HS-27A (cell line): ENCODE data around the gene STARD10.

ENCODE experiments used
- DNase-seq: peaks from one replicate; pipeline ENCODE4 v3.0.0-alpha.2; 2012; ENCODE audit warnings: low read depth, missing footprints

Gene STARD10

DNA sequence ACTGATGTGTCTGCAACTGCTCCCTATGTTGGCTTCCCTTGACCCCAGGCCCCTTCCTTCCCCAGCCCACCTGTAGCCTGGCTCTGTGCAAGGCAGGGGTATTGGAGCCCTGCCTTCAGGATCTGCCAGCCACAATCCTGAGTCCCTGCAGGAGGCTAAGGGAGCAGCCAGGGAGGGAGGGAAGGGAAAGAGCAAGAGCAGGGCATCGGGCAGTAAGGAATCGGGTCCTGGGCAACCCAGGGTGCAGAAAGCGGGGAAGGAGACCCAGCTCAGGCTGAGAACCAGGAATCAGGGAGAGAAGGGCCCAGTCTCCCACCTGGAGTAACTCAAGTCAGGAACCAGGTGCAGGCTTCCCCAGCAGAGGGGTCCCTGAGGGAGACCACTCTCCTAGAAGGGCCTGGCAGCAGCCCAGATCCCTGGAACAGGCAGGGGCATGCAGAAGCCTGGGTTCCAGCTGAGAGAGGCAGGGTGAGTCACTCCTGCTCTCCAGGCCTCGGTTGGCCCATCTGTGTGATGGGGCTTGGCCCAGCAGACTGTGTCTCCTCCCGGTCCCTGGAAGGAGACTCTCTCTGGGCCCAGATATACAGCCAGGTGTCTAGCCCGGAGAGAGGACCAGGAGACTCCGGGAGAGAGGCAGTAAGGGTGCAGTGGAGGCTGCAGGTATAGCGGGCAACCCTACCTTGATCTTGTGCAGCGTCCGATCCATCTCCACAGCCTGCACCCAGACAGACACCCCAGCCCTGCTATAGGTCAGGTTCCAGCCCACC is 13.4 kb downstream of the STARD10 start:
- DNase-seq: no peak

DNA sequence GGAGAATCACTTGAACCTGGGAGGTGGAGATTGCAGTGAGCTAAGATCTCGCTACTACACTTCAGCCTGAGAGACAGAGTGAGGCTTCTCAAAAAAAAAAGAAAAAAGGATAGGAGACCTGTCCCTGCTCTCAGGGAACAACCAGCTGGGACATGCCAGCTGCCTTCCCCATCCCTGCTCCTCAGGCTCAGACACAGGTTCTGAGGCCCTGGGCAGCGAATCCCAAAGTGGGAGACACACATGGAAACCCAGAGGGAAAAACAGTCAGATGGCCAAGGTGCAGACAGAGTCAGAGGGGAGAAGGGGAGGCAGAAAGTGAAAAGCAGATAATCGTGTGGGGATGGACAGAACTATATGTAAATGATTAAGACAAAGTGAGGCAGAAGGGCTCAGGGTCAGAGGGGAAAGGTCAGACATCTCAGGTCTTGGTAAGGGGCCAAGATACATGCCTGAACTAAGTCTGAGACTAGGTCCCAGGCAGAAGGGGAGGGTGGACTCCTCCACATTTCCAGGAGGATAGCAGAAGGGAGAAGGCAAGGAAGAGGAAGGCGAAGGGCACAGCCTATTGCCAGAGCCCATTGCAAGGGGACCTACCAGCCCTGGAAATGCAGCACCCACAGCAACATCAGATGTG is 14.2 kb downstream of the STARD10 start:
- no peak for DNase-seq

DNA sequence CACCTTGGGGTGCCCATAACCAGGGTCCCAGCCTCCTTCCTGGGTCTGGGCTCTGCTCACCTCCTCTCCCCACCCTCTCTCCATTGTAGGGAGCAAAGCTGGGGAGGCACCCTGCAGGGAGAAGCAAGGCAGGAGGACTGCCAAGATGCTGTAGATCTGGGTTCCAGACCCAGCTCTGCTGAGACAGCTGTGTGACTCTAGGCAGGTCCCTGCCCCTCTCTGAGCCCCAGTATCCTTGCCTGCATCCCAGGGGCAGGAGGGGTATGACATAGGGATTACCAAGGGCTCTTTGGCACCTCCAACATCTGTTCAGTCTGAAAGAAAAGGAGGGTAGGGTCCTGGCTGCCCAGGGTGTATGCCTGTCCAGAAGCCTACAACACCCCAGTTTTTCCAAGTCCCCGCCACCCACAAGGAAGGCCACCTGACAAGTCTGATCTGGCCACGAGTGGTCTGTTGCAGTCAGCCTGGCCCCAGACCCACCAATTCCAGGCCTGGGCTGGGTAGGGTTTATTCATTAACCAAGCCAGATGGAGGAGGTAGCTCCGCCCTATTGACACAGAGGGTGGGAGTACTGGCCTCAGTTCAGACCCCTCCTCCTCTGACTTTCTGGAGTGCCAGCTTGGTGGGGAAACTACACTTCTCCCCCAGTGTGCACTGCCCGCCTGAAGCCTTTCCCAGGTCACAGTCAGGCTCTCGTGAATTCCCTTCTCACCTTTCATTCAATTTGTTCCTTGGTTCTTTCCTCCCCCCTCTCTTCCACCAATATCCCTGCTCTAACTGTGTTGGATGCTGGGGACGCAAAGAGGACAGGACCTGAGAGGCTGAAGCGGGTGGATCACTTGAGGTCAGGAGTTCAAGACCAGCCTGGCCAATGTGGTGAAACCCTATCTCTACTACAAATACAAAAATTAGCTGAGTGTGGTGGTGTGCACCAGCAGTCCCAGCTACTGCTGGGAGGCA is 15.0 kb downstream of the STARD10 start:
- no peak for DNase-seq

DNA sequence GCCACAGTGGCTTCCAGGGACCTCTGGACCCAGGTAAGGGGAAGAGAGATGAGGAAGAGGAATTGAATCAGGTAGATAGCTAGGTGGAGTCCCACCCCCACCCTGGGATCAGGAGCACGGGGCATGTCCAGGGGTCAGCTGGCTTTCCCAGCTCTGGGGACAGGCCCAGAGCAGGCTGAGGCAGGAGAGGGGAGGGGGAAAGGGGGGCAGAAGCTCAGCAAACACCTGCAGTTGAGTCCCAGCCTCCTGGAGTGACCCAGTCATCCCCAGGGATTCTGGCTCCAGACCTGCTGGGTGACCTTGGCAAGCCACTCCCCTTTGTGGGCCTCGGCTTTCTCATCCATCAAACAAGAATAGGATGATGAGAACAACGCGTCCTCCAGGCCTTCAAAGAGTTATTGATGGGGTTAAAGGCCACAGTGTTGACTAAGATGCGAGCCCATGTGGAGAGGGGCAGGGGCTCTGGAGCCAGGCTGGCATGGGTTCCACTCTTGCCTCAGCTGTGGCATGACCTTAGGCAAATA is 16.0 kb downstream of the STARD10 start:
- DNase-seq: no peak

DNA sequence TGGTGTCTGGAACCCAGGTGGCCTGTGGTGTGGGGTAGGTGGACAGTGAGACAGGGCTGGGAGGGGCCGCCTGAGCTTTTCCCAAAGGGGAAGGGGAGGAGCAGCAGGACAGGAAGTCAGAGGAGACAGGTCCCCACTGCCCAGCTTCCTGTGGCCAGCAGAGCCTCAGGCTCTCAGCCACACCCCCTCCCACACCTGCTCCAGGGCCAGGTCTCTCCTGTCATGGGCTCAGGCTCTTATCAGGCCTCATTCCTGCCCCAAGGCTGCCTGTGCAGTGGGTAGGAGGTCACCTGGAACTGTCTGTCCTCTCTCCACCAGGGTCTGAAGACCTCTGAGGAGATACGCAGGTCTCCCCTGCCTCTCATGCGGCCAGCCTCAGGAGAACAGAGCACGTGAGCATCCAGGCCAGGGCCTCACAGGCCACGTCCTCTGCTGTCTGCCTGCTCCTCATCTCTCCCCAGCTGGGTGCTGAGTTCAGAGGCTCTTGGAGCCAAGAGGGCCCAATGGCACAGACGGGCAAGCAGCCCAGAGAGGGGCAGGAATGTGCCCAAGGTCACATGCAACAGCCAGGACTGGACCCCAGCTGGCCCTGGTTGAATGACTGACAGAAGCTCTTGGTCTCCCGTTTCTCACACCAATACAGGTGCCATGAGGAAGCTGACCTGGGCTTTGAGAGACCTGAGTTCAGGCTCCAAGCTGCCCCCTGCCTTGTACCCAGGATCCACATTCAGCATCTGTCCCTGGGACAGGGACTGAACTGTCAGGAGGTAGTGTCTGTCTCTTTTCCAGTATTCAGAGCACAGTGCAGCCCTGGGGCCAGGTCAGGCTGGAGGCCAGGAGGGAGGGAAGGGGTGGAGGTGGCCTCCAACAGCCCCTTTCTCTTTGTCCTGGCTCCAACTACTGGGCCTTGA is 16.7 kb downstream of the STARD10 start:
- DNase-seq: no peak

DNA sequence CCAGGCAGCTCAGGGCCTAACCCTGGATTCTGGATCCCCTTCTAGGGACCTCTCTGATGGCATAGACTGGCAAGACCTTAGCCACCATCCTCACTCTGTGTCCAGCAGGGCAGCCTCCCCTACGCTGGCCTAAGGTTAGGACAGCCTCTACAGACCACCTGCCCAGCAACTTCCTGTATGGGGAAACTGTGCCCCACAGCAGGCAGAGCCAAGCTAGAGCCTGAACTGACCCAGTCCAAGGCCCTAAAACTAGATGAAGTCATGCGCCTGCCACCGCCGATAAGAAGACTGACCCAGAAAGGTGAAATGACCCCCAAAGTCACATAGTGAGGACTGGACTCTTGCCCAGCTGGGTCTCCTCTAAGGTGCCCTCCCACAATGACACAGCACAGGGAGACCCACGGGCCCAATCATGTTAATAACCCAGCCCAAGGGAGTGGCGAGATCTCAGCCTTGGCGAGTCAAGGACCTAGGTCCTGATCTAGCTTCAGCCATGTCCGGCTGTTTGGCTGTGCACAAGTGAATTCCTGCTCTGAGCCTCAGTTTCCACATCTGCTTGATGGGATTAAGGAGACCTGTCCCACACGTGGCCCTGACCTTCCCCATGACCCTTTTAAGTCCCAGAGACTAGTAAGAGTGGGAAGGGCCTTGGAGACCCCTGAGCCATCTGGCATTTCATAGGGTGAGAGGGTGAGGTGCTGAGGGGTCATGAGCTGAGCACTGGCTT is 17.6 kb downstream of the STARD10 start:
- no peak for DNase-seq

DNA sequence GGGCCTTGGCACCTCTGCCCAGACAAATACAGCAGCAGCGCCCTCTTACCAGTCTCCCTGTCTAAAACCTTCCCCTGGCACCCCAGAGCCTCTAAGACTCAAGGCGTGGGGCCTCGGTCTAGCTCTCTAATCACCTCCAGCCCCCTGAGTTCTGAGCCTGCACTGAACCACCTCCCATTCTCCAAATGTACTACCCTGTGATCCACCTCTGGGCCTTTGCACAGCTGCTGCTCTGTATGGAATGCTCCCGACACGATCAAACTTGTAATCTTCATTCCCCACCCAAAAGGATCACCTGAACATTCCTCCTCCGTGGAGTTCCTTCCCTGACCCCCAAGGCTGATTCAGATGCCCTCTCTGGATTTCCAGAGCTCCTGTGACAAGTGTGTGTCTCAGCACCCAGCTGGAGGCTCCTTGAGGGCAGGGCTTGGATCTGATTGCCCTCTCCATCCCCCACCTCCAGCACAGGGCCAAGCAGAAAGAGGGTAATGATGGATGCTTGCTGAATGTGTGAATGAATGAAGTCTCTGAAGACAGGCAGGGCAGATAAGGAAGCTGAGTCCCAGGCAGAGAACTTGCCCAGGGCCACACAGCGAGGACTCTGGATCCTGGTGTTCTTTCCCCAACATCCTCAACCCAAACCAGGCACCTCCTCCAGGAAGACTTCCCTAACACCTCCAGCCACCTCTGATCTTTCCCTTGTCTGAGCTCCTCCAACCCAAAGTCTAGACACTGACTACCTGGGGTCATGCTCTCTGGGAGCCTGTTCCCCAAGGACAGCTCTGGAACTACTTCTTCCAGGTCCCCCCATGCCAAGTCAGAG is 18.3 kb downstream of the STARD10 start:
- DNase-seq: no peak

DNA sequence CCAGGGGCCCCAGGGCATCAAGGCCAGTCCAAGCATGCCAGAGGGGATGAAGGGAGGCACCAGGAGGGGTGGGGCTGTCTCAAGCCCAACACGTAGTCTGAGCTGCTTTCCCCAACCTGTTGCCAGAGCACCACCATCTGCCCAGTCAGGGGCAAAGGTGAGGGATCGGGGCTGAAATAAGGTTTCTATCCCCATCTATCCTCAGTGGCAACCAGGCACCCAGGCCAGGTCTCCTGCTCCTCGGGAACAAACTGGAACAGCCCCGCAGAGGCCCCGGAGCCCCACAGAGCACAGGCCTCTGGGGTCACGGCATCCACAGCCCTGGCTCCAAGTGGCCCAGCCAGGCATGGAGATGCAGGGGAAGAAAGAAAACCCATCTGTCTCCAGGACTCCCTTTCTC is 19.3 kb downstream of the STARD10 start:
- no peak for DNase-seq

DNA sequence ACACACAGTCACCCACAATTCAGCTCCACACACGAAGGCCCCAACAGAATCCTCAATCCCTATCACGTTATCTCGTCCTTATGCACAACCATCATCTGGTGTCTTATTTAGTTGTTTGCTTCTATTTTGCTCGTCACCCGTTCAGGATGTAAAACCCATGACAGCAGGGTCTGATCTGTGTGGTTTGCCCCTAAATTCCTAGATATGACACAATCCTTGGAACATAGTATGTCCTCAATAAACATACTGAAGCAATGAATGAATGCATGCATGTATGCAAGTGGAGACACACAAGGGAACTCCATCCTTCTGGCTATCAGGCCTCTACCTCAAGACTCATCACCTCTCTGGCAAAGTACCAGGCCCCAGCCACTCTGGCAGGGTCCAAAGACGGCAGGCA is 20.2 kb downstream of the STARD10 start:
- no peak for DNase-seq

DNA sequence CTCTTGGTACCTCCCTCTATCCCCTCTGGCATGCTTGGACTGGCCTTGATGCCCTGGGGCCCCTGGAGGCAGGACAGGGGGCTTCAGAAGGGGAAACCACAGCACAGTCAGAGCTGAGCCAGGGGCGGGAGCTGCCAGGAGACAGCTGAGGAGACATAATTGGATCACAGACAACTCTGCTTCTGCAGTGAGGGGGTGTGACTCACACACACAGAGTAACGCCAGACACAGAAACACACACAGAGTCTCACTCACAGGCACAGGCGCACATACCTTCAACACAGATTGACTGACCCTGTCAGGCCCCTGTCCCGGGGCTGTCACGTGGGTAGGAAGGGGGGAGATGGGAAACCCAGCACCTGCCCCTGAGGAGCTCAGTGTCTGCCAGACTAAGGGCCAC is 20.6 kb downstream of the STARD10 start:
- DNase-seq: no peak

DNA sequence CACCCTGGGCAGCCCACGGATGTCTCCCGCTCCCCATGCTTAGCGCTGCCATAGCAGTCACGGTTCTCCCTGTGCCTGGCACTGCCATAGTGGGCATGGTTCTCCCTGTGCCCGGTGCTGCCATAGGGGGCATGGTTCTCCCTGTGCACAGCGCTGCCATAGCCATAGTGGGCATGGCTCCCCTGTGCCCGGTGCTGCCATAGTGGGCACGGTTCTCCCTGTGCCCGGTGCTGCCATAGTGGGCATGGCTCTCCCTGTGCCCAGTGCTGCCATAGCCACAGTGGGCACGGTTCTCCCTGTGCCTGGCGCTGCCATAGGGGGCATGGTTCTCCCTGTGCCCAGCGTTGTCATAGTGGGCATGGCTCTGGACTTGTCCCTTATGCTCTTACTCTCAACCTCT is 21.8 kb downstream of the STARD10 start:
- no peak for DNase-seq

DNA sequence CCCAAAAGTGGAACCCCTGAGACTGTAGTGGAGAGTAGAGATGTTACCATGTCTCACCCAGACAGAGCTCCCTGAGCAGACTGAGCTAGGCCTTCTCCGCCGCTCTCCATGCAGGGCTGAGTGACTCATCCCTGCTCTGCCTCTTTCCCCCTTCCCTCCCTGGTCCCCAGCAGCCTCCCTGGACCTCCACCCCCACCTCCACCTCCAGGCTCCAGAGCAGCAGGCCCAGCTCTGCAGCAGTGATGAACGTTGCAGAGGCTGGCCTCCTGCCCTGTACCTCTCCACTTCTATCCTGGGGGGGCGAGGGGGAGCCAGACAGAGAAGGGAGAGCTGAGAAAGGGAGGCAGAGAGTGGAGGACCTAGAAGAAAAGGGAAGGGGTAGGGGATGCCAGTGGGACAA is 22.3 kb downstream of the STARD10 start:
- DNase-seq: no peak

DNA sequence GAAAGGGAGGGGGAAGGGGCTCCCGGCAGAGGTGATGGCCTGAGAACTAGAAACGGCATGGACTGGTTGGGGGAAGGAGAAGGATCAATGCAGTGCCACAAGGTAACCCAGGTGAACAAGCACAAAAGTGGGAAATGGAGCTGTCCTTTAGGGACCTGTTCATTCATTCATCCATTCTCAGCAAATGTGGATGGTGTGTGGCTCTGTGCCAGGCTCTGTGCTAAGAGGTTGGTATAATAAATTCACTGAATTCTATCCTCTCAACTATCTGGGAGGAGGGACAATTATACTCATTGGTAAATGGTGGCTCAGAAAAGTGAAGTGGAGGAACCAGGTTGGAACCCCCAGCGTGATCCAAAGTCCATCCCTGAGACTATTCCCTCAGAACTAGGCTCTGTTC is 23.0 kb downstream of the STARD10 start:
- DNase-seq: no peak

DNA sequence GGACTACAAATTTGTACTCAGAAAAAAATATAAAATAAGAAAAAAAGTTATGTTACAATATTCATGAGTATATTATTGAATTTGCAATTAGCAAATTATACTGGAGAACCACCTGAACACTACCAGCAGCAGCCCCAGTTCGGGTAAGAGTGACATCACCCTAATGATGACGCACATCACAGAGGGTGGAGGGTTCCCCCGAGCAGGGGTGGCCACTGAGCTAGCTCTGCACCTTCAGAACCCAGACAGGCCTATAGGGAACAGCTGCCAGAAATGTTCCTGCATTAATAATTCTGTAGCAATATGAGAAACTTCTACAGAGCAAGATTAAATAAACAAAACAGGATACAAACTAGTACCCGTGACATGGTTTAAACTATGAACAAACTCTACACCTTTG is 24.2 kb downstream of the STARD10 start:
- DNase-seq: no peak

DNA sequence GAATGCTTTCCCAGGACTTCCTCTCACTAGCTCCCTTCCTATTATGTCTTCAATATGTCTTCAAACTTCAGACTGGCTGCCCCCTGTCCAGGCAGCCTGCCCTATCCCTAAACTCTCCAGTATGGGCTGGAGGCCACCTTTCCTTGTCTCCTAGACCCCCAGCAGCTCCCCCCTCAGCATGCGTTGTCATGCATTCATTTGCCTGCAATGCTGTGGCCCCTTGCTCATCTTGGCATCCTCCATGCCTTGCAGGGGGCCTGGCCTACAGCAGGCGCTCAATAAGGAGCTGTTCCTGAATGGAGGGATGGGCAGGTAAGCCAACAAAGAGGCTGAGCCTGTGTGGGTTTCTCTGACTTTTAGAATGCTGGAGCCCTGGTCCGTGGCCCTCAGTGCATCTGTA is 25.3 kb downstream of the STARD10 start:
- DNase-seq: no peak

DNA sequence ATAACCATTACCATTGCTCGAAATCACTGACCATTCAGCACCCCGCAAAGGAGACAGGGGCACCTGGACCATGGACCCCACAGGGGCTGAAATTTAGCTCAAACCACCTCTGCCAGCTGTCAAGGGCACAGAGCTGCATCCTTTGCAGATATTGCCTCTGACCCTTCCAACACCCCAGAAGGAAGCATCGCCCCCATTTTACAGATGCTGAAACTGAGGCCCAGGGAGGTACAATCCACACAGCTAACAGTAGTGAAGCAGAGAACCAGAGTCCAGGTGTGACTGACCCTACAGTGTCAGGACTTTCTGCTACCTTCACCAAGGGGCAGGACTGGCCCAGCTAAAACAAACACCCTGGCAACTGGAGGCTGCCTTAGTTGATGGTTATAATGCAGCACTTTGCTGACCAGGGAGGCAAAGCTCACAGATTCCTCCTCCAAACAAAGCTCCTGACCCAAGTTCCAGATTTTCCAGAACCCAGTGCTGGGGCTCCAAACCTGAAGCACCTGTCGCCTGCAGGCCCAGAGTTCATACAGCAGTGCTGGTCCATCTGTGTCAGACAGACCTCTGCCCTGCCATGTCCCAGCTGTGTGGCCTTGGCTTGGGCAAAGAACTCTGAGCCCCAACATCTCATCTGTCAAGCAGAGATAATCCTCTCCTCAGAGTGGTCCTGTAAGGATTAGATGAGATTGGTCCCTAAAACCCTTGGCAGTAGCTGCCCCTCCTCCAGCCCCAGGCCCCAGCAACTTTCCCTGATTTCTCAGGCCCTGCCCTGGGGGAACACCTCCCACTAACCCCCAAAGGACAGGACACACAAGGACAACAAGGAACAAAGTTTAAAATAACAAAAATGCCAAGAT is 26.4 kb downstream of the STARD10 start:
- no peak for DNase-seq

DNA sequence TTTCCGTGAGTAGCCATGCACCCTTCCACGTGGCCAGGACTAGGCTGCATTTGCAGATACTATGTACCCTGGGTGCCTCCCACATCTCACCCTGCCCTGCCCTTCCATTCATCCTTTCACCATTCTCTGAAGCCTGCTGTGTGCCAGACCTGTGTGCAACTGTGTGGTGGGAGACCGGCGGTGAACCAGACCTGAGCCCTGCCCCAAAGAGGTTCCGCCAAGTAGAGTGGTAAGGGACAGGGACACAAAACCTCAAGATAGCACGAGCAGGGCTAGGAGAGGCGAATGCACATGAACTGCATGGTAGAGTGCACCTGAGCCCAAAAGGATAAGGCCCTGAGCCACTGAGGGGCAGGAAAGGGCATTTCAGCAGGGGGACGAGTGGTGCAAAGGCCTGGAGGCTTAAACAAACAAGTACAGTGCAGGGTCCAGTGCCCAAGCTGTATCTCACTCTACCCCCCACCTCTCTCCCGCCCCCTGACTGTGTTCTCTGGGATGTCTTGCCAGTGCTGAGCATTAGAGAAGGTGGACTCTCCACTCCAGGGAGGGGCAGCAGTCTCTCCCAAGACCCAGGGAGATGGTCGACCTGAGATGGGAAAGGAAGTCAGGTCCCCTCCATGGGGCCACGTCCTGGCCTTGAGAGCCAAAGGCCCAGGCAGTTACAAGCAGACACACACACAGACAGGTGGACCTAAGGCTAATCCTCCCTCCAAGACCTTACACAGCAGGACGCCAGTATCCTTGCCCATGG is 27.5 kb downstream of the STARD10 start:
- DNase-seq: no peak

DNA sequence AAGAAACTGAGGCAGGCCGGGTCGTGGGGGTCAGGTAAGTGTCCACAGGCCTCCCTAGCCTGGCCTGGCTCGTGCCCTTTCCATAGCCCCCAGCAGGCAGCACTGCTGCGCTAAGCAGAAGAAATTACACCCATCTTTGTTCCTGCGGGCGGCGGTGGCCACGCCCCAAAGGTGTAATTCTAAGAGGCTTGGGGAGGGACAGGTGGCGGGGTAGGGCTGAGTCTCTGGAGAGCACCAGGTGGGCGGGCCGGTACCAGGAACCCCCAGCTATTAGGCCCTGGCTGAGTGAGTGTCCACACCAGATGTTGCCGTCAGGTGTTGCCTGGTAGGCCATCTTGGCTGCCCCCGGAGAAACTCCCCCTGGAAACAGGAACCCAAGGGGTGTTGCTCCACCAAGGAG is 29.3 kb downstream of the STARD10 start:
- DNase-seq: no peak
